CD14-positive monocyte (primary cell): Measurements from ENCODE around the gene FRMD4A. TPM values are rescaled to one million over a fixed set of nuclear protein-coding genes. Genes with fewer than 3 reads are reported as not detected.

Experiments used
- DNase-seq, 3 donors: peaks; one replicate each; pipeline ENCODE4 v3.0.0-alpha.2; 2011 to 2022
- H2AFZ ChIP-seq: 2 replicates; pipeline ENCODE4 v1.6.0; 2012; ENCODE audit warnings: mild to moderate bottlenecking, low read depth, low read length, inconsistent platforms; ENCODE audit not compliant: insufficient read depth, poor library complexity, severe bottlenecking
- H3K27ac ChIP-seq, 2 donors: 1 replicate in 1 of 2; 2 replicates in 1 of 2; pipeline ENCODE4 v1.5.1; 2012 to 2013; ENCODE audit warnings: low read length in 2 of 2, control low read depth in 1 of 2, inconsistent platforms in 1 of 2, low read depth in 1 of 2, mild to moderate bottlenecking in 1 of 2
- H3K27me3 ChIP-seq, 2 donors: one replicate each; pipeline versions ENCODE4 v1.6.0 to v1.6.1; 2011 to 2013; ENCODE audit warnings: low read length in 2 of 2; ENCODE audit not compliant: control insufficient read depth in 2 of 2, insufficient read depth in 2 of 2
- H3K36me3 ChIP-seq, 2 donors: replicated peaks in 1 of 2; 1 replicate in 1 of 2; 2 replicates in 1 of 2; pipeline versions ENCODE4 v1.5.1 to v1.6.1; 2012 to 2013; ENCODE audit warnings: low read length in 2 of 2, control low read depth in 1 of 2, inconsistent platforms in 1 of 2, mild to moderate bottlenecking in 1 of 2; ENCODE audit not compliant: insufficient read depth in 2 of 2, control insufficient read depth in 1 of 2
- H3K4me1 ChIP-seq, 2 donors: 1 replicate in 1 of 2; 2 replicates in 1 of 2; pipeline versions ENCODE4 v1.5.1 to v1.6.1; 2012 to 2013; ENCODE audit warnings: low read length in 2 of 2, control low read depth in 1 of 2, inconsistent platforms in 1 of 2, mild to moderate bottlenecking in 1 of 2, moderate library complexity in 1 of 2; ENCODE audit not compliant: insufficient read depth in 2 of 2, control insufficient read depth in 1 of 2
- H3K4me2 ChIP-seq: replicated peaks from 2 replicates; pipeline ENCODE3; 2012; ENCODE audit warnings: low read length, moderate library complexity, mild to moderate bottlenecking; ENCODE audit not compliant: poor library complexity, severe bottlenecking; ENCODE audit errors: extremely low read depth
- H3K4me3 ChIP-seq, 3 experiments: fragments of 200-600 bp in 1 of 3; sonication (generic) in 1 of 3; replicated peaks in 1 of 3; 1 replicate in 2 of 3; 2 replicates in 1 of 3; pipeline ENCODE4 v1.5.1; 2011 to 2013; ENCODE audit warnings: low read length in 3 of 3, mild to moderate bottlenecking in 3 of 3, control low read depth in 2 of 3, low read depth in 2 of 3, inconsistent platforms in 1 of 3, moderate library complexity in 1 of 3
- H3K79me2 ChIP-seq: 2 replicates; pipeline ENCODE4 v1.6.0; 2012; ENCODE audit warnings: mild to moderate bottlenecking, control low read depth, inconsistent platforms, low read length, moderate library complexity; ENCODE audit not compliant: insufficient read depth
- H3K9ac ChIP-seq: 2 replicates; pipeline ENCODE4 v1.6.0; 2017; ENCODE audit warnings: low read length, mild to moderate bottlenecking; ENCODE audit not compliant: insufficient read depth, poor library complexity, severe bottlenecking
- H3K9me3 ChIP-seq, 2 donors: replicated peaks in 1 of 2; 1 replicate in 1 of 2; 2 replicates in 1 of 2; pipeline versions ENCODE4 v1.5.1 to v1.6.1; 2012 to 2013; ENCODE audit warnings: low read length in 2 of 2, control low read depth in 1 of 2; ENCODE audit not compliant: control insufficient read depth in 1 of 2, insufficient read depth in 1 of 2
- H4K20me1 ChIP-seq: 2 replicates; pipeline ENCODE4 v1.6.0; 2012; ENCODE audit warnings: mild to moderate bottlenecking, low read length, control low read depth, moderate library complexity; ENCODE audit not compliant: insufficient read depth
- H3K27ac Mint-ChIP-seq, 7 donors: one replicate each; pipeline ENCODE4 v1.8.0; 2020; ENCODE audit warnings: mild to moderate bottlenecking in 7 of 7, mixed read lengths in 7 of 7, moderate library complexity in 6 of 7, inconsistent platforms in 2 of 7
- H3K27me3 Mint-ChIP-seq, 3 donors: one replicate each; pipeline ENCODE4 v1.8.0; 2021 to 2022; ENCODE audit warnings: low read depth in 3 of 3, mild to moderate bottlenecking in 3 of 3, mixed read lengths in 3 of 3, moderate library complexity in 3 of 3, inconsistent platforms in 1 of 3
- H3K36me3 Mint-ChIP-seq, 2 donors: one replicate each; pipeline ENCODE4 v1.8.0; 2020; ENCODE audit warnings: mixed read lengths in 2 of 2, inconsistent platforms in 1 of 2, mild to moderate bottlenecking in 1 of 2
- H3K4me1 Mint-ChIP-seq: one replicate; pipeline ENCODE4 v1.8.0; 2020; ENCODE audit warnings: mild to moderate bottlenecking, mixed read lengths
- H3K4me3 Mint-ChIP-seq, 2 donors: one replicate each; pipeline ENCODE4 v1.8.0; 2020; ENCODE audit warnings: mild to moderate bottlenecking in 2 of 2, mixed read lengths in 2 of 2, moderate library complexity in 1 of 2
- H3K9me3 Mint-ChIP-seq, 7 donors: one replicate each; pipeline ENCODE4 v1.8.0; 2020 to 2022; ENCODE audit warnings: mixed read lengths in 7 of 7, mild to moderate bottlenecking in 6 of 7, moderate library complexity in 6 of 7, inconsistent platforms in 2 of 7
- CTCF ChIP-seq: fragments of 200-600 bp; IDR thresholded peaks from one replicate; pipeline ENCODE4 v1.8.0; 2022; ENCODE audit warnings: antibody characterized with exemption, mild to moderate bottlenecking
- WGBS: methylation state at CpG from one replicate; pipeline ENCODE4 v1.1.5; 2013; ENCODE audit warnings: missing lambda C conversion rate; ENCODE audit not compliant: insufficient coverage; 5-methylcytosine and 5-hydroxymethylcytosine counted together
- intact Hi-C, 2 donors: fragments of 100-400 bp; cut with micrococcal nuclease; formaldehyde crosslinking; loops; one replicate each; pipeline versions ENCODE4 v1.15.0 to v1.15.1; 2023
- polyA plus RNA-seq, 3 donors: library from polyadenylated mRNA; depleted of rRNA in 1 of 3; unstranded in 2 of 3; stranded (reverse) in 1 of 3; fragments of 300-500 nt in 2 of 3; fragments of >200 nt in 1 of 3; fragmentation: Illumina TruSeq in 2 of 3; gene quantifications; 1 replicate in 2 of 3; 2 replicates in 1 of 3; pipeline ENCODE4 v1.2.3, GENCODE V29; 2012 to 2021

Gene FRMD4A
- polyA plus RNA-seq, 3 donors = 0.12 TPM; not detected in 2

- H3K27me3 ChIP-seq = no peaks in the 10 kb centered on the region
- H3K27ac Mint-ChIP-seq = no peak overlapping the region
- no peaks in the 10 kb centered on the region for H3K79me2 ChIP-seq
- DNase-seq = no peak
- WGBS = 92% methylated on average over 5 of the region's 5 CpGs
- H3K4me2 ChIP-seq = no peak overlapping the region
- intact Hi-C loops = no loop called here
- H4K20me1 ChIP-seq = no peaks in the 10 kb centered on the region
- no peaks in the 10 kb centered on the region for H3K9me3 ChIP-seq
- no peak overlapping the region for H3K9ac ChIP-seq
- H3K36me3 Mint-ChIP-seq = peaks cover 47 to 48% of the 10 kb centered on the region in 2 donors
- H2AFZ ChIP-seq = no peak overlapping the region
- H3K4me3 ChIP-seq = no peak overlapping the region
- no peaks in the 10 kb centered on the region for H3K4me1 Mint-ChIP-seq
- no peak overlapping the region for H3K27ac ChIP-seq
- no peaks in the 10 kb centered on the region for H3K9me3 Mint-ChIP-seq
- TF ChIP-seq CTCF = no peak
- no peaks in the 10 kb centered on the region for H3K4me1 ChIP-seq
- peaks cover 0 to 2% (median under 1%) of the 10 kb centered on the region in 3 donors for H3K27me3 Mint-ChIP-seq
- no peak overlapping the region for H3K4me3 Mint-ChIP-seq
- H3K36me3 ChIP-seq = peaks cover 8 to 65% of the 10 kb centered on the region in 2 donors
These were observed 679.8 kb downstream of the FRMD4A start for GRCh38 chr10:13650961-13651360.

- no peaks in the 10 kb centered on the region for H3K9me3 Mint-ChIP-seq
- WGBS = no CpG with 5 or more reads among the region's 5 CpGs
- no peak overlapping the region for H3K4me3 Mint-ChIP-seq
- Histone ChIP-seq H3K4me3 (no peak overlapping the region), H4K20me1 (no peaks in the 10 kb centered on the region), H3K27me3 (no peaks in the 10 kb centered on the region), H3K4me2 (no peak overlapping the region), H2AFZ (no peak overlapping the region), H3K27ac (no peak overlapping the region), H3K36me3 (peaks cover 14 to 75% of the 10 kb centered on the region in 2 donors), H3K79me2 (no peaks in the 10 kb centered on the region), H3K4me1 (no peaks in the 10 kb centered on the region), H3K9me3 (no peaks in the 10 kb centered on the region), H3K9ac (no peak overlapping the region)
- intact Hi-C loops = no loop called here
- H3K4me1 Mint-ChIP-seq = no peaks in the 10 kb centered on the region
- peaks cover 0 to 2% (median 2%) of the 10 kb centered on the region in 3 donors for H3K27me3 Mint-ChIP-seq
- no peak for TF ChIP-seq CTCF
- peaks cover 56 to 58% of the 10 kb centered on the region in 2 donors for H3K36me3 Mint-ChIP-seq
- DNase-seq = no peak
- peak overlapping the region in 1 of 7 donors; percentile 14 for H3K27ac Mint-ChIP-seq
These were observed 680.7 kb downstream of the FRMD4A start for GRCh38 chr10:13649844-13650520.
